Measurements from ENCODE around the gene WWC1. TPM values are rescaled to one million over a fixed set of nuclear protein-coding genes. Genes with fewer than 3 reads are reported as not detected.

Gene WWC1
- total and polyA plus RNA-seq, 10 of the 15 experiments (the other 5 are each of a cell fraction or from before 2014, with no cell fraction given) = 0.50 to 7.8 (median 2.5) TPM

DNA sequence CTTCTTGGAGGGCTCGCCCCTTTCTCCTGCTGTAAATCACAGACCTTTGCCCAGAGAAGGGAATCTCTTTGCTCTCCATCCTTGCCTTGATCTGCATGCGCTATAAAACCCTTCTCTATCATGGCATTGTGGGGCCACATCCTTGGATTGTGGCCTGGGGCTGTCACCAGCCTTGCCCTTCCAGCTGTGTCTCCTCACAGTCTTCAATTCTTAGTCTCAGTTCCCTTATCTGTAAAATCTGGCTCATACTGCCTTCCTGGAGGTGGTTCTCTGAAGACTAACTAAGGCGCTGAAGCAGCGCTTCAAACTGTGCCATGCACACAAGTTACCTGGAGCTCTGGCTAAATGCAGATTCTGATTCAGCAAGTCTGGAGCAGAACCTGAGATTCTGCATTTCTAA is 141.5 kb downstream of the WWC1 start:
- no peaks in the 10 kb centered on the region for H3K79me2 ChIP-seq (ENCODE audit: control insufficient read depth, insufficient read depth, low read length)
- BruUV-seq (replicated peaks) = no TSS peak

GRCh38 chr5:168434001-168434400 is 142.6 kb downstream of the WWC1 start:
- Histone ChIP-seq H2AFZ (ENCODE audit: control insufficient read depth, low read depth, low read length) (no peak overlapping the region), H3K9ac (ENCODE audit: control insufficient read depth, insufficient read depth, low read length) (no peak overlapping the region), H3K4me1 (ENCODE audit: control insufficient read depth, insufficient read depth, low read length) (peaks cover 6% of the 10 kb centered on the region), H4K20me1 (ENCODE audit: control insufficient read depth, insufficient read depth) (no peaks in the 10 kb centered on the region), H3K4me3 (no peak overlapping the region), H3K9me3 (replicated peaks; ENCODE audit: control insufficient read depth, insufficient read depth, low read length) (no peaks in the 10 kb centered on the region), H3K27me3 (replicated peaks in 1 of 2; ENCODE audit: control insufficient read depth in 2 of 2, insufficient read depth in 2 of 2, low read length in 1 of 2) (no peaks in the 10 kb centered on the region), H3K79me2 (ENCODE audit: control insufficient read depth, insufficient read depth, low read length) (no peaks in the 10 kb centered on the region), H3K27ac (ENCODE audit: control insufficient read depth, insufficient read depth) (no peak overlapping the region), H3K36me3 (ENCODE audit: control insufficient read depth in 2 of 2, insufficient read depth in 2 of 2, low read length in 1 of 2) (no peaks in the 10 kb centered on the region; a peak in 1 of 4 replicates), H3K4me2 (ENCODE audit: control insufficient read depth, insufficient read depth) (no peak overlapping the region)
- POLR2A ChIA-PET = no interaction called here
- no TSS peak for BruUV-seq (replicated peaks)
- CTCF ChIA-PET = no interaction called here
- in situ Hi-C loops (cut with MboI) (no loop called here), intact Hi-C loops (cut with micrococcal nuclease; ENCODE audit: unreplicated experiment) (no loop called here)
- SMC1A ChIA-PET (ENCODE audit: uncharacterized antibody, unreplicated experiment) = interaction anchor here (1.1 kb wide), 1 partner anchor 12 kb away, joined by 3 read pairs; no protein-coding TSS in a partner anchor
- 94% methylated on average over 9 of the region's 9 CpGs for WGBS (ENCODE audit: insufficient coverage, insufficient replicate concordance, low lambda C conversion rate, missing lambda C conversion rate)
- no peak for FAIRE-seq
- no peak for ATAC-seq
- RAD21 ChIA-PET (ENCODE audit: unreplicated experiment) = no interaction called here
- no peak for DNase-seq (ENCODE audit: low read depth, low spot score)
- TF ChIP-seq CBFB (IDR thresholded peaks at IDR 0.05; ENCODE audit: low read depth) (no peak), ELK1 (IDR thresholded peaks at IDR 0.05; ENCODE audit: low read depth, low read length) (no peak)

More for the DNA sequence above, 141.5 kb downstream of the WWC1 start:
- Histone ChIP-seq H2AFZ (ENCODE audit: control insufficient read depth, low read depth, low read length) (no peak overlapping the region), H3K36me3 (ENCODE audit: control insufficient read depth in 2 of 2, insufficient read depth in 2 of 2, low read length in 1 of 2) (no peaks in the 10 kb centered on the region; a peak in 1 of 4 replicates), H3K4me3 (no peak overlapping the region), H3K9ac (ENCODE audit: control insufficient read depth, insufficient read depth, low read length) (no peak overlapping the region), H3K9me3 (replicated peaks; ENCODE audit: control insufficient read depth, insufficient read depth, low read length) (no peaks in the 10 kb centered on the region), H3K27me3 (replicated peaks in 1 of 2; ENCODE audit: control insufficient read depth in 2 of 2, insufficient read depth in 2 of 2, low read length in 1 of 2) (no peaks in the 10 kb centered on the region), H3K4me1 (ENCODE audit: control insufficient read depth, insufficient read depth, low read length) (peaks cover 6% of the 10 kb centered on the region), H3K27ac (ENCODE audit: control insufficient read depth, insufficient read depth) (no peak overlapping the region), H3K4me2 (ENCODE audit: control insufficient read depth, insufficient read depth) (no peak overlapping the region), H4K20me1 (ENCODE audit: control insufficient read depth, insufficient read depth) (no peaks in the 10 kb centered on the region)
- ChIA-PET SMC1A (ENCODE audit: uncharacterized antibody, unreplicated experiment) (interaction anchor here (1.1 kb wide), 1 partner anchor 11 kb away, joined by 3 read pairs; no protein-coding TSS in a partner anchor), CTCF (no interaction called here), POLR2A (no interaction called here), RAD21 (ENCODE audit: unreplicated experiment) (no interaction called here)
- intact Hi-C loops (cut with micrococcal nuclease; ENCODE audit: unreplicated experiment) (no loop called here), in situ Hi-C loops (cut with MboI) (no loop called here)
- ATAC-seq (peak; percentile 53), FAIRE-seq (no peak), DNase-seq (ENCODE audit: low read depth, low spot score) (no peak)
- TF ChIP-seq TCF12 (IDR thresholded peaks at IDR 0.05; ENCODE audit: low read depth, low read length) = peak; percentile 78; the same call in 1 of the 2 replicates
- peak; percentile 72; the same call in 1 of the 2 replicates for TF ChIP-seq TCF3 (IDR thresholded peaks at IDR 0.05; ENCODE audit: borderline replicate concordance, insufficient read depth, low read depth, low read length)
- peak; percentile 73; the same call in 1 of the 2 replicates for TF ChIP-seq SPI1 (IDR thresholded peaks at IDR 0.05; ENCODE audit: borderline replicate concordance, insufficient read depth, low read depth, low read length)
- no peak for TF ChIP-seq STAT1 (conservative IDR thresholded peaks at IDR 0.05)
- no peak for TF ChIP-seq SREBF1 (IDR thresholded peaks at IDR 0.05; ENCODE audit: low read length)
- peak; percentile 31 for TF ChIP-seq PBX3 (IDR thresholded peaks at IDR 0.05; ENCODE audit: insufficient replicate concordance, low read depth, low read length)
- no peak for TF ChIP-seq NRF1 (conservative IDR thresholded peaks at IDR 0.05; ENCODE audit: low read depth, low read length)
- WGBS (ENCODE audit: insufficient coverage, insufficient replicate concordance, low lambda C conversion rate, missing lambda C conversion rate) = 60% methylated on average over 4 of the region's 4 CpGs
